Activated CD4-positive, alpha-beta T cell treated with anti-CD3 and anti-CD28 coated beads, Interleukin-2, amount 10 ng/mL, durations not matched to agents 24 days and 14 days (primary cell): Measurements from ENCODE around the gene KMT5C. TPM values are rescaled to one million over a fixed set of nuclear protein-coding genes. Genes with fewer than 3 reads are reported as not detected.

Experiments
- DNase-seq: peaks from one replicate; pipeline ENCODE4 v3.0.0; 2022
- H3K27ac Mint-ChIP-seq: one replicate; pipeline ENCODE4 v1.8.0; 2022; ENCODE audit warnings: mild to moderate bottlenecking, mixed read lengths
- H3K27me3 Mint-ChIP-seq: one replicate; pipeline ENCODE4 v1.8.0; 2022; ENCODE audit warnings: mixed read lengths
- H3K36me3 Mint-ChIP-seq: one replicate; pipeline ENCODE4 v1.8.0; 2022; ENCODE audit warnings: low read depth, mild to moderate bottlenecking, mixed read lengths
- H3K4me1 Mint-ChIP-seq: one replicate; pipeline ENCODE4 v1.8.0; 2021; ENCODE audit warnings: mixed read lengths
- H3K4me3 Mint-ChIP-seq: one replicate; pipeline ENCODE4 v1.8.0; 2022; ENCODE audit warnings: mild to moderate bottlenecking, moderate library complexity, mixed read lengths
- H3K9me3 Mint-ChIP-seq: one replicate; pipeline ENCODE4 v1.8.0; 2021; ENCODE audit warnings: mixed read lengths
- intact Hi-C: fragments of 100-400 bp; cut with micrococcal nuclease; formaldehyde crosslinking; loops from one replicate; pipeline ENCODE4 v1.15.1; 2023
- total RNA-seq: library from RNA; stranded (reverse); gene quantifications from 2 replicates; pipeline ENCODE4 v1.2.3, GENCODE V29; 2022

The KMT5C gene
- total RNA-seq, 1 donor from 2014 or later: 32.2 TPM

GRCh38 chr19:55384920-55385723 lies 45.4 kb downstream of the KMT5C start:
- intact Hi-C loops: loop anchor here (1.0 to 5.0 kb wide), 7 partner anchors 23 to 269 kb away; partner anchors contain the start of genes FIZ1, HSPBP1, KMT5C and PPP6R1

DNA sequence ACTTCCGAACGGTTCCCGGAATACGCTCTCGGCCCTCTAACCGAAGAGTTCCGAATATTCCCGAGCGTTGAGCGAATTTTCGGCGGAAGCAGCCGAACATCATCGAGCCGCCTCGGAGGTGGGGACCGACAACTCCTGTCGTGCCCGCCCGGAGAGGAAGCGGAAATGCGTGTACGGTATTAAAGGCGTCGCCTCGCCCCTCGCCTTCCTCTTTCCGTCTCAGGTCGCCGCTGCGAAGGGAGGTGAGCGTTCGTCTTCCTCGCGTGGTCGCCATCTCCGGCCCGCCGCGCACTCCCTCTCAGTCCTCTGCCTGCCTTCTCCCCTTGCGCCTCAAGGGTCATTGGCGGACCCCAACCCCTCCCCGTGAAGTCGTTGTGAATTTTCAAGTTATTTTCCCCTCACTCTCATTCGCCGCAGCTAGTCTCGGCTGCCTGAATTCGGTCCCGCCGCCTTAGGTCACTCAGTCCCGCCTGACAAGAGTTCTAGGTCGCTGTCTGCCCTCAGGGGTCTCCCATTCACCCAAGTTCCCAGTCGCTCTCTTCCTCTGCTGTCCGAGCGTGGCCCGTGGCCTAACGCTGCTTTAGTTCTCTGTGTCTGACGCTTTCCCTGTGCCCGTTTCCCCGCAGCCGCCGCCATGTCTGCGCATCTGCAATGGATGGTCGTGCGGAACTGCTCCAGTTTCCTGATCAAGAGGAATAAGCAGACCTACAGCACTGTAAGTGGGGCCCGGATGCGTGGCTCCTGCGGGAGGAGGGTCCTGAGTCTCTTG lies 46.2 kb downstream of the KMT5C start, which contains the start of gene RPL28:
TSS of gene RPL28 (plus strand) at position 209 of the 769 bp plus-strand sequence. CDS start at position 635, 426 bp downstream.
- H3K4me3 Mint-ChIP-seq: peak within 1 kb of the TSS; percentile 97
- peaks cover 6% of the 10 kb centered on the region for H3K9me3 Mint-ChIP-seq
- H3K4me1 Mint-ChIP-seq: peaks cover 52% of the 10 kb centered on the region
- peak; percentile 100 for DNase-seq
- H3K27ac Mint-ChIP-seq: peak within 1 kb of the TSS; percentile 98
- H3K36me3 Mint-ChIP-seq: peaks cover 63% of the 10 kb centered on the region
- H3K27me3 Mint-ChIP-seq: no peaks in the 10 kb centered on the region
- intact Hi-C loops: loop anchor here (1.0 to 5.0 kb wide), 7 partner anchors 22 to 268 kb away; partner anchors contain the start of genes FIZ1, HSPBP1, KMT5C and PPP6R1

More at GRCh38 chr19:55384920-55385723, 45.4 kb downstream of the KMT5C start:
- Mint-ChIP-seq H3K27ac (peak overlapping the region; percentile 98), H3K27me3 (no peaks in the 10 kb centered on the region), H3K36me3 (peaks cover 56% of the 10 kb centered on the region), H3K4me1 (peaks cover 47% of the 10 kb centered on the region), H3K9me3 (peaks cover 6% of the 10 kb centered on the region), H3K4me3 (peak overlapping the region; percentile 97)
- DNase-seq: peak; percentile 99

- Mint-ChIP-seq H3K27me3 (no peaks in the 10 kb centered on the region), H3K4me3 (peak overlapping the region; percentile 97), H3K27ac (peak overlapping the region; percentile 98), H3K36me3 (peaks cover 60% of the 10 kb centered on the region), H3K9me3 (peaks cover 6% of the 10 kb centered on the region), H3K4me1 (peaks cover 52% of the 10 kb centered on the region)
- no peak for DNase-seq
- intact Hi-C loops: loop anchor here (5.0 kb wide), 1 partner anchor 211 kb away; the partner anchor contains the start of gene FIZ1
Measured at GRCh38 chr19:55386493-55386971, 46.9 kb downstream of the KMT5C start.

- Mint-ChIP-seq H3K9me3 (no peaks in the 10 kb centered on the region), H3K36me3 (peaks cover 58% of the 10 kb centered on the region), H3K4me3 (peak overlapping the region; percentile 97), H3K27me3 (no peaks in the 10 kb centered on the region), H3K4me1 (peaks cover 40% of the 10 kb centered on the region), H3K27ac (no peak overlapping the region)
- no peak for DNase-seq
- intact Hi-C loops: loop anchor here (5.0 kb wide), 1 partner anchor 209 kb away; the partner anchor contains the start of gene FIZ1
Measured at GRCh38 chr19:55387736-55388497, 48.2 kb downstream of the KMT5C start.

DNA sequence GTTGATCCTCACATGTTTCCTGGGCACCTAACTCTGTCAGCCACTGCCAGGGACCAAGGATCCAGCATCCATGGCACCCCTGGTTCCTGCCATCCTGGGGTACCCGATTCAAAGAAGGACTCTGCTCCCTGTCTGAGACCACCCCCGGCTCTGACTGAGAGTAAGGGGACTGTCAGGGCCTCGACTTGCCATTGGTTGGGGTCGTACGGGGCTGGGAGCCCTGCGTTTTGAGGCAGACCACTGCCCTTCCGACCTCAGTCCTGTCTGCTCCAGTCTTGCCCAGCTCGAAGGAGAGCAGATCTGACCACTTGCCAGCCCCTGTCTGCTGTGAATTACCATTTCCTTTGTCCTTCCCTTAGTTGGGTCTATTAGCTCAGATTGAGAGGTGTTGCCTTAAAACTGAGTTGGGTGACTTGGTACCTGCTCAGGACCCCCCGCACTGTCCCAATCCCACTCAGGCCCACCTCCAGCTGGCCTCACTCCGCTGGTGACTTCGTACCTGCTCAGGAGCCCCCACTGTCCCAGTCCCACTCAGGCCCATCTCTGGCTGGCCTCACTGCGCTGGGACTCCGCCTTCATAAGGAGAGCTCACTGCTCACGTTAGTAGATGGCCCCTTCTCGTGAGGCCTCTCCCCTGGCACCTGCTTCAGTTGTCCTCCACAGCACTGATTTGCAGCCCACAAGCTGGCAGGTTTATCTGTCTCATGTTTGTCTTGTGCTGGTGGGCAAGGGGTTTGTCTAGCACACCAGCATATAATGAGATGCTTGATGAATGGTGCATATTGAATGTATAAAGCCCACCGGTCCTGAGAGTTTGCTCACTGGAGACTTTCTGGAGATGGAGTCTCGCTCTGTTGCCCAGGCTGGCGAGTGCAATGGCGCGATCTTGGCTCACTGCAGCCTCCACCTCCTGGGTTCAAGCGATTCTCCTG lies 50.0 kb downstream of the KMT5C start:
- H3K36me3 Mint-ChIP-seq: peaks cover 60% of the 10 kb centered on the region

DNA sequence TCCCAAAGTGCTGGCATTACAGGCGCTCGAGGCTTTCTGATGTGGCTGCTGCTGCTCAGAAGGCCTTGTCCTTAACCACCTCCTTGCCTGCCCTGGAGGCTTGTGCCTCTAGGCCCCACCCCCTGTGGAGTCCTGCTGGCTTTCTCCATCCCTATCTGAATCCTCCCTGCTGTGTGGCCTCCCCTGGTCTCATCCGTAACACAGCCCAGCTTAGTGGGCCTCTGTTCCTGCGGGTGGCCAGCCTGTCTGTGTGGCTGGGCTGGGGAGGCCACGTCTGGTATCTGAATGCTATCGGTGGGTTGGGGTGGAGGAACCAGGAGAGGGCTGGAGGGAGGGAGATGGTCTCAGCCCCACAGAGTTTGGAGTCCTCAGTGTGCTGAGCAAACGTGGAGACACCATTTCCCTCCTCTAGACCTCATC lies 50.8 kb downstream of the KMT5C start:
- no peak for DNase-seq
- H3K9me3 Mint-ChIP-seq: no peaks in the 10 kb centered on the region
- intact Hi-C loops: no loop called here
- peaks cover 28% of the 10 kb centered on the region for H3K4me1 Mint-ChIP-seq
- H3K4me3 Mint-ChIP-seq: no peak overlapping the region
- H3K27ac Mint-ChIP-seq: no peak overlapping the region
- H3K27me3 Mint-ChIP-seq: no peaks in the 10 kb centered on the region
- H3K36me3 Mint-ChIP-seq: peaks cover 60% of the 10 kb centered on the region

More for the DNA sequence above, 50.0 kb downstream of the KMT5C start:
- H3K27me3 Mint-ChIP-seq: no peaks in the 10 kb centered on the region
- peak overlapping the region; percentile 37 for H3K4me3 Mint-ChIP-seq
- H3K4me1 Mint-ChIP-seq: peaks cover 32% of the 10 kb centered on the region
- DNase-seq: no peak
- H3K9me3 Mint-ChIP-seq: no peaks in the 10 kb centered on the region
- peak overlapping the region; percentile 69 for H3K27ac Mint-ChIP-seq
- intact Hi-C loops: loop anchor here (5.0 kb wide), 1 partner anchor 208 kb away; the partner anchor contains the start of gene FIZ1

DNA sequence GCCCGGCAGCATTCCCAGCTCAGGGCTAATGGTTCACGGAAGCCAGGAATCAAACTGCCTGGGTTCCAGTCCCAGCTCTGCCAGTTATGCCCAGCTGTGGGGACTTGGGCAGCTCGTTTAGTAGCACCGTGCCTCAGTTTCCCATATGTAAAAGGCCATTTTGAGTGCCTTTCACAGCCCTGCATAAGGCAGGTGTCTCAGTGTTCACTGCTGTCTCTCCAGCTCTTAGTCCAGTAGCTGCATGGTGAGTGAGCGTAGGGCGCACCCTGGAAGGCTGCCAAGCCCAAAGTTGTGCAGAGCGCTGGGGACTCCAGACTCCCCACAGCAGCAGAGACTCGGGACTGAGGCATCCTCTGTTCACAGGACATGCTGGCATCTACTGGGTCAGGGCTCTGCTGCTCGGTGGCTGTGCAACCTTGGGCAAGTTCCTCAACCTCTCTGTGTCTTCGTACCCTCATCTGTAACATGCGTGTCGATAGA lies 51.6 kb downstream of the KMT5C start:
- H3K36me3 Mint-ChIP-seq: peaks cover 53% of the 10 kb centered on the region
- DNase-seq: no peak
- no peaks in the 10 kb centered on the region for H3K27me3 Mint-ChIP-seq
- H3K4me1 Mint-ChIP-seq: peaks cover 26% of the 10 kb centered on the region
- H3K9me3 Mint-ChIP-seq: no peaks in the 10 kb centered on the region
- H3K27ac Mint-ChIP-seq: no peak overlapping the region
- H3K4me3 Mint-ChIP-seq: no peak overlapping the region
- intact Hi-C loops: no loop called here

- Mint-ChIP-seq H3K36me3 (peaks cover 46% of the 10 kb centered on the region), H3K4me1 (peaks cover 20% of the 10 kb centered on the region), H3K4me3 (no peak overlapping the region), H3K27ac (no peak overlapping the region), H3K9me3 (no peaks in the 10 kb centered on the region), H3K27me3 (no peaks in the 10 kb centered on the region)
- intact Hi-C loops: no loop called here
- no peak for DNase-seq
Measured at GRCh38 chr19:55391702-55392615, 52.3 kb downstream of the KMT5C start.

GRCh38 chr19:55392820-55393761 lies 53.4 kb downstream of the KMT5C start:
- Mint-ChIP-seq H3K27ac (no peak overlapping the region), H3K36me3 (peaks cover 35% of the 10 kb centered on the region), H3K9me3 (no peaks in the 10 kb centered on the region), H3K4me1 (peaks cover 21% of the 10 kb centered on the region), H3K27me3 (no peaks in the 10 kb centered on the region), H3K4me3 (no peak overlapping the region)
- no peak for DNase-seq
- intact Hi-C loops: no loop called here
